NCI-H2081 (cell line): ENCODE data around the gene ITPKA.

Experiments used
- DNase-seq, 2 experiments: peaks; one replicate each; lab custom pipeline; 2025; lab: John Stamatoyannopoulos, UW

ITPKA gene

GRCh38 chr15:41511331-41511898 is 17.7 kb downstream of the ITPKA start:
- DNase-seq: no peak

GRCh38 chr15:41511899-41512369 is 18.3 kb downstream of the ITPKA start:
- no peak for DNase-seq

- DNase-seq: no peak
Measured at GRCh38 chr15:41512512-41512939, 18.9 kb downstream of the ITPKA start.

GRCh38 chr15:41512940-41513505 is 19.3 kb downstream of the ITPKA start:
- DNase-seq: no peak

GRCh38 chr15:41513506-41514227 is 20.0 kb downstream of the ITPKA start, which contains the start of gene LTK:
Gene LTK, minus strand, starts transcription at chr15:41513827. Its CDS starts 118 bp downstream, at chr15:41513709.
- no peak for DNase-seq

- DNase-seq: no peak
Measured at GRCh38 chr15:41517895-41518449, 24.3 kb downstream of the ITPKA start.

- DNase-seq: no peak
Measured at GRCh38 chr15:41520636-41521035, 27.0 kb downstream of the ITPKA start.

- no peak for DNase-seq
Measured at GRCh38 chr15:41521614-41522013, 27.9 kb downstream of the ITPKA start.

GRCh38 chr15:41523097-41523496 is 29.4 kb downstream of the ITPKA start:
- DNase-seq: no peak

GRCh38 chr15:41530363-41530956 is 36.8 kb downstream of the ITPKA start:
- DNase-seq: no peak

- no peak for DNase-seq
Measured at GRCh38 chr15:41535544-41535943, 41.9 kb downstream of the ITPKA start.

- no peak for DNase-seq
Measured at GRCh38 chr15:41536866-41537265, 43.2 kb downstream of the ITPKA start.

GRCh38 chr15:41543521-41543870 is 49.8 kb downstream of the ITPKA start:
- DNase-seq: no peak

- DNase-seq: peak in 1 of 2 experiments; percentile 10
Measured at GRCh38 chr15:41544650-41545015, 51.0 kb downstream of the ITPKA start.

GRCh38 chr15:41545218-41545617 is 51.5 kb downstream of the ITPKA start:
- DNase-seq: no peak

- no peak for DNase-seq
Measured at GRCh38 chr15:41546851-41547786, 53.4 kb downstream of the ITPKA start.

GRCh38 chr15:41550066-41550775 is 56.5 kb downstream of the ITPKA start:
- no peak for DNase-seq
